ENCODE measurements around the gene NEDD9. TPM values are rescaled to one million over a fixed set of nuclear protein-coding genes. Genes with fewer than 3 reads are reported as not detected.

NEDD9 gene
- total RNA-seq, 1 donor from 2014 or later, result 39.1 TPM

DNA sequence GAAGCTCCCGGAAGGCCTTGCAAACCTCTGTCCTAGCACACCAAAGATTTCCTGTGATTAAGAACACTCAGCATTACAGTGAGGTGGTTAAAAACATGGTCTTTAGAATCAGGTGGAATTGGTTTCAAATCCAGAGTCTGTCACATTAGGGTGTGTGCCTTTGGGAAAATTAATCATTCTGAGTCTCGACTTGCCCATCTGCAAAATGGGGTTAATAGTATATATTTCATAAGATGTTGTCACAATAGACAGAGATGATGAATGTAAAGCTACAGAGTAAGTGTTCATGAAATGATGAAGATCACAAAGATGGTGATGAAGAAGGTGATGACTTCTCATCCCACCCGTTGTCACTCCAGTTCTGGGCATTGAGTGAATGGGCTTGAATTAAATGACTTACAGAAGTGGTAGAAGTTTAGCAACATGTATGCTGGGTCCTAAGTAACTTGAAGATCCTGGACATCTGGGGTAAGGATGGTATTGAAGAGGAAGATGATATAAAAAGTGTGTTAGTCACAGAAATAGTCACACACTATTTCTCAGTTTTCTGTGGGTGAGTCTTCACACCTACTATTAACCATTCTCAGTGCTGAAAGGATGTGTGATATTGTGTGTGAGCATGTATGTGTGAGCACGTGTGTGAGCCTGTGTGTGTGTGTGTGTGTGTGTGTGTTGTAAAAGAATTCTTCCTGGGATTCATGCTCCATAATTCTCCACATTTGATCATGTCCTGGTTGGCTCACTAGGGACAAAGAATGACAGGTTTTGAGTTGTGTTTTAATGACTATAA, 28.0 kb upstream of the NEDD9 start:
- DNase-seq (ENCODE audit: low spot score in 2 of 2) (no peak), FAIRE-seq (no peak)

DNA sequence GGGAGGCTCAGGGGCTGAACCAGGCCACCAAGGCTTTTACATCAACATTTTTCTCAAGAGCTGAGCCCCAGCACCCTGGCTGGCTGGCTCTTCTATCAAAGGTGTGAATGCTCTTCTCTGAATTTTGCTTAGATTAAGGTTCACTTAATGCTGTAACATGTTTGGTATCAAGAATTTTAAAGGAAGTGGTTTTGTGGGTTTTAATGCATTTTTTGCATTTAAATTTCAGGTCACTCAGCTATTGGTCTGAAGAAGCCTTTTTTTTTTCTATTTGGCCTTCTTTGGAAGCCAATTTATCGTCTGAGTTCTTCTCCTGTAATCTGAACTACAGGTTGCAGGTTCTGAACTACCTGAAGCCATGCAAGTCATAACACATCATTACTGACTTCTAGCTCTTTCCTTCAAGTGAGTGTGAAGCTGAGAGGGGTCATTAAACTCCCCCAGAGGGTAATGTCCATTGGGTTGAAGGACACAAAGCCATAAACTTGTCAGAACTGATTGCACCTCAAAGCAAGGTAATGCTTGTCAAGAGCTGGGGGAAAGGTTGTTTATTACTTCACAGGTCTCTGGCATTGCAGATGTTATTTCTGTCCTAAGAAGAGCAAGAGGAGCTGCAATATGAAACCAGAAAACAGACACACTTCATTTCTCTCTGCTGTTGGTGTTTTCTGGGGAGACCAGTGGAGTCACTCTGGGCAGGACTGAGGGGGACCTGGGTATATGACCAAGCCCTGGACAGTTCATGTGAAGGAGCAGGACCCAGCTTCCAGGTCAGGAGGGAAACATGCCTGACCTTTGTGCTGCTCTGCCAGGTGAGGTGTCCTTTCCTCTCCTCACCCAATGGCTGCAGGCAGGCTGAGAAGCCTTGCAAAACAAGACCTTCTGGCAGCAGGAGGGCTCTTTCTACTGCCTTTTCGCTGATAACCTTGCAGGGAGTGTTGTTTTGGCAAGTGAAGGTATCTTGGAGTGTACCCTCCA, 26.1 kb upstream of the NEDD9 start:
- FAIRE-seq, result no peak
- DNase-seq (ENCODE audit: low spot score in 2 of 2), result no peak

DNA sequence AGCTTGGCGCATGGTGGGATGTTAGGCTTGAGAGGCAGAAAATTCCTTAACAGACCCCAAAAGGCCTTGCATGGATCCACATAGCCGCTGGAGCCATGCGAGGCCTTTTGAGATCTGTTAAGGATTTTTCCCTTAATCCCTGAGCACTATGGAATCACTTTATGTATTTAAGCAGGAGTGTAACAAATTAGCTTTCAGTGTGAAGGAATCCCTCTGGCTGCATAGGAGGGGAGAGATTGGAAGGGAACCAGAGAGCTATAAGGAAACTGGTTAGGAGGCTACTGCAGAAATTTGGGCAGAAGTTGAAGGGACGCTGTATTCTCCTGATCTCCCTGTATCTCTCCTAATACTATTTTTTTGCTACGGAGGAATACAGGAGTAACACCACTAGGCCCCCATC, 23.1 kb upstream of the NEDD9 start:
- no peak for FAIRE-seq
- no peak for DNase-seq (ENCODE audit: low spot score in 2 of 2)

DNA sequence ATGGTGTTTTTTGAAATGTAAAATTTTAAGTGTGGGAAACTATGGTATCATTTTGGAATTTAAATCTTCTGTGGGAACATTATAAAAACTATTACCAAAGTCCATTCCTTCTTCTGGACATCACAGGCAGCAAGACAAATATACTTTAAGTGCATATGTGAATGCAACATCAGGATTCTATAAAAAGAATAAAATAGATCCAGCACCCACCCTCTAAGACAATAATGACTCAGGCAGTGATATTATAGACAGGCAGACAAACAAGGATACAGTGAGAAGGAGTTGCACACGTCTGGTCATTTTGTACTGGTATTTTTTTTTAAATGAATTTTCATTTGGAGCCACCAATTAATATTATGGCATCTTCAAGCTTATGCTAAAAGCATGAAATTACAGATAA, 21.1 kb upstream of the NEDD9 start:
- no peak for FAIRE-seq
- DNase-seq (ENCODE audit: low spot score in 2 of 2), result no peak

DNA sequence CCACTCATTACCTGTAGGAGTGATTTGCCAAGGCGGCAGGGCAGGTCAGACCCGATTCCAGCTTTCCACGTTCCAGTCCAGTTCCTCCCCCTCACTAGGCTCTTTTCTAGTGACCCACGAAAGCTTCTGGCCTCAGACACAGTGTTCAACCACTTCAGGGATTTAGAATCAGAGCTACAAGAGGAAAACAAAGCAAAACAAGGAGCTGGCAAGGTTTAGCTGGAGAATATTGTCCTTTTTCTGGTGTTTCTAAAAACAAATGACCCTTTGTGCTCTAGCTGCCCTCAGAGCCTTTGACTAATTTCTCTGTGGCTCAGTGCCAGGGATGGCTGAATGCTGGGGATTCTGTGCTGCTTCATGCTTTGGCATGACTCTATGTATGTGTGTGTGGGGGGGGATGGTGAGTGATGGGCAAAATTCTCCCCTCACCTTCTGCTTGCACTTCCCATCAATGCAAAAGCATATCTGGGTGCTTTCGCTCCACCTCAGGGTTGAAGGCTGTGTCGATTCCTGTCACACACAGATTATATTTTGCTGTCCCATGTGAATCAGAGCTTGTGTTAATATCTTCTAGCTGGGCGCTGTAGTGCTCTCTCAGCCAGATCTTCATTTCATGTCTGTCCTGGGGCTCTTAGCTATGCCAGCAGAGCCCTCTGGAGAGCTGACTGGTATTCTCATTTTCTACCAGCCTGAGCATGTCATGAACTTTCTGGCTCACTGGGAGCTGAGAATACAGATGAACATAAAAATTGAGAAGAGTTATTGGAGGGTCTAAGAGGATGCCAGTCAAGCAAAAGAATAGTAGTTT, 19.3 kb upstream of the NEDD9 start:
- DNase-seq (ENCODE audit: low spot score in 2 of 2), result peak in 1 of 2 donors; percentile 36
- peak; percentile 42 for FAIRE-seq

DNA sequence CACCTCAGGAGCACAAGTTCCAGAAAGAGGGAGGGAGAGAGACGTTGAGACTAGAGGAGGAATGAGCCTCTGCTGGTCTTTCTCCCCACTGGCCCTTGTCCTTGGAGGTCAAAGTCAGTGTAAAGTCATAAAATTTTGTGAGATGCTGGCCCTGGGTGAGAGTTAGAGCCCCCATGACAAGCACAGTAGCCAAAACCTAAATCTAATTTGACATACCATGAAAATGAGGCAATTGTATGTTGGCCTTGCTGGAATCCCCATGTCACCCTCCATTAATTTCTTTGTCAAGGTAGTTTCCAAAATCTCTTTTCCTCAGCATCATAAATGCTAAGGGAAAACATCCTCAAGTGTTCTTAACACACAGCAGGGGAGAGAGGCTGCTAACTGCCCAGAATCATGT, 17.6 kb upstream of the NEDD9 start:
- no peak for DNase-seq (ENCODE audit: low spot score in 2 of 2)

DNA sequence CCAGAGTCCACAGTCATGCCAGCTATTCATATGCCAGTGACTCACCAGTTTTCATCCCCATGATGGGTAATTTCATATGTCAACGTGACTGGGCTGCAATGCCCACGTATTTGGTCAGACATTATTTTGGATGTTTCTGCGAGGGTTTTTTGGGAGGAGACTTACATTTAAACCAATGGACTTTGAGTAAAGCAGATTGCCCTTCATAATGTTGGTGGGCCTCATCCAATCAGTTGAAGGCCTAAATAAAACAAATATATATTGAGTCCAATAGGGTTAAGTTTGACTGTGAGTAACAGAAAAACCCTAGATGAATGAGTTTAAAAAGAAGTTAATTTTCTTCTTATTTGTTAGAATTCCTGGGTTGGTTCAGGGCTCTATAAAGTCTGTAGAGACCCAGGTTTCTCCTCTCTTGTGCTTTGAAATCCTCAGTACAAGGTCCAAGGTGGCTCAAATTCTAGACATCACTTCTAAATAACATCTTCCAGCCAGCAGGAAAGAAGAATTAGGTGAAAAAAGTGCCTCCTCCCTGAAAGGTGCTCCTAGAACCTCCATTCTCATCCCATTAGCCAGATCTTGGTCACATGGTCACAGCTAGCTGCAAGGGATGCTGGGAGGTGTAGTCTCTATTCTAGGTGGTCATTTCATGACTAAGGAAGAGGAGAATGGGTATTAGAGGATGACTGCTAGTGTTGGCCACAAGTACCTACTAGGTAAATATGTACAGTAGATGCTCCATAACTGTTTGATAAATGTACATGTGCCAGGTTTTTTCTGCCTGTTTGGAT, 16.7 kb upstream of the NEDD9 start:
- DNase-seq (ENCODE audit: low spot score in 2 of 2), result no peak
- no peak for FAIRE-seq

More for the DNA sequence above, 17.6 kb upstream of the NEDD9 start:
- no peak for FAIRE-seq

DNA sequence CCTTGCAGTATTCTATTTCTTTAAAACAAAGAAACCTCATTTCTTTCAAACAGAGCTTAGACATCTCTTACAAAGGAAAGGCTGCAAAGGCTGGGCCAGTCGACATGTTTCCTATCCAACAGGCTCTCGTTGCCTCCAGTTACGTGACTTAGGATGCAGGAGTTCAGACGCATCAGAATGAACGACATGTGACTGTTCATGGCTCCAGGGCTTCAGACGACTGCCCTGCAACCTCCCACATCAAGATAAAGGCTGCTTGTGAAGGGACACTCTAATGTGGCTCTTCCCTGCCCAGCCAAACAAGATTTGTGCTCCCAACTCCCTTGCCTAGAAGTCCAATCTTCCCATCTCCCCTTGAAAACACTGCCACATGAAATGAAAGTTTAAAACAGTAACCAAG, 14.3 kb upstream of the NEDD9 start:
- FAIRE-seq (no peak), DNase-seq (ENCODE audit: low spot score in 2 of 2) (no peak)

DNA sequence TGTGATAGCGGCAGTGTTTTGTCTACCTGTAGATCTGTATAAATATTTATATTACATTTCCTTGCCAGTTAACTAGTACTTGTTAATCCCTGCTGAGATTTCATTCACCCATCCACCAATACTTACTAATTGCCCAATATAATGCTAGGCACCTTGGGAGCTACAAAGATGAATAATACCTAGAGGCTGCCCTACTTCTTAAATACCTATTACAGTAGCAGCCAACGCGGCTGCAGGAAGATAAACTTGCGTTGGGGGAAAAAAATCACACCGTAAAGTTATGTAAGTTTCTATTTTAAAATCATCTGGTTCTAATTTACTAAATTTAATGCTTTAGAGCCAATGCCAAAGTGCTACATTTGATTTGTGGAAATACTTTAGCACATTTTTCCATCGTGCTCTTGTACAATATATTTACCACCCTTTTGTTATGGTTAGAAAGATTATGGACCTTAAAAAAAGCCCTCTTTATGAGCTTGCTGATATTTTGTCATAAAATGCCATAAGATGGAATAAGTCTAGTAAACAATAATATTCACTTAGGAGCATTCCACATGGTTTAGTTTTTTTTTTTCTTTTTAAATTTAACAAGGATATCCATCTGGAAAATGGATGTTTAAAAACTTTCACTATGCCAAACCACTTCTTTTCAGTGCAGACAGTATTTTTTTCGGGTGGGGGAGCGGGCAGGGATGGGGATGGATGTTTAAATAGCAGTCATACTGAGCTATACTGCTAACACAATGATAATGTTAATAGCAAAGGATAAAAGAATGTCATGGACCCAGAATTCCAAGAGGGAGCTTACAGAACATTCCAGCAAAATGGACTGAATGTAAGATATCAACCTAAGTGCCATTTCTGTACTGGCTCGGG, 13.2 kb upstream of the NEDD9 start:
- no peak for DNase-seq (ENCODE audit: low spot score in 2 of 2)

DNA sequence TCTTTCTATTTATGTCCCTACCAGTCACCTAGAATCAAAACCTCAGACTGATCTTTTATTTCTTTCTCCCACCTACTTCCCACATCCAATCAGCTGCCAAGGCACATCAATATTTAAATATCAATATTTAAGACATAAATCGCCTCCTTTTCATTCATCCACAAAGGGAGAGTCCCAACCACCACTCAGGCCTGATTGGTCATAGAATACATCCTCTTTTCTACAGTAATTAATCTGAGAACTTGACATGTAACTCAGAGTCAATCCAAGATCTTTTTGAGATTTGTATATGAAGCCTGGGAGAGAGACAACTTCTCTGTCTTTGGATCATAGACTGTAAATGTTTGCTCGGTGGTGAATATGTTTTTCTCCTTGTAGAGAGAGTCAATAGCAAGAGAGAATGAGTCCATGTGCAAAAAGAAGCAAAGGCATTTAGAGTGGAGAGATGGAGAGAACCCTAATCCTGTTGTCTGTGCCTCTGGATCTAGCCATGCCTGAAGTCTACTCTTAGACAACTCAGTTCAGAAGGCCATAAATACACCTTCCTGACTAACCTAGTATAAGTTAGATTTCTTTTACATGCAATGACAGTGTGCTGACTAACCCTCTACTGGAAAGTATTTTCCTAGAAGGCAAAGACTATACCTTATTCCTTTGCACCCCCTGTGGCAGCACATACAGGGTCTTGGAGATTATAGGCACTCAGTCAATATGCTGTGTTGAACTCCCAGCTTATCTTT, 12.1 kb upstream of the NEDD9 start:
- DNase-seq (ENCODE audit: low spot score in 2 of 2) (no peak), FAIRE-seq (no peak)

More for the DNA sequence above, 13.2 kb upstream of the NEDD9 start:
- FAIRE-seq, result no peak

DNA sequence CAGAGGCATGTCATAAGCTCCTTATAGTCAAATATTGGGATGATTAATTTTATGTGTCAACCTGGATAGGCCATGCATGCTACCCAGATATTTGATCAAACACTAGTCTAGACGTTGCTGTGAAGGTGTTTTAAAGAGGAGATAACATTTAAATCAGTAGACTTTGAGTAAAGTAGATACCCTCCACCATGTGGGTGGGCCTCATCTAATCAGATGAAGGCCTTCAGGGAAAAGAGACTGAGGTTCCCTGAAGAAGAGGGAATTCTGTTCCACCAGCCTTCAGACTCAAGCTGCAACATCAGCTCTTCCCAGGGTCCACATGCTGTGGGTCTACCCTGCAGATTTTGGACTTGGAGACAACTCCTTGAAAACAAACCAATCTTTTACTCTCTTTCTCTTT, 11.4 kb upstream of the NEDD9 start:
- FAIRE-seq (no peak), DNase-seq (ENCODE audit: low spot score in 2 of 2) (no peak)

DNA sequence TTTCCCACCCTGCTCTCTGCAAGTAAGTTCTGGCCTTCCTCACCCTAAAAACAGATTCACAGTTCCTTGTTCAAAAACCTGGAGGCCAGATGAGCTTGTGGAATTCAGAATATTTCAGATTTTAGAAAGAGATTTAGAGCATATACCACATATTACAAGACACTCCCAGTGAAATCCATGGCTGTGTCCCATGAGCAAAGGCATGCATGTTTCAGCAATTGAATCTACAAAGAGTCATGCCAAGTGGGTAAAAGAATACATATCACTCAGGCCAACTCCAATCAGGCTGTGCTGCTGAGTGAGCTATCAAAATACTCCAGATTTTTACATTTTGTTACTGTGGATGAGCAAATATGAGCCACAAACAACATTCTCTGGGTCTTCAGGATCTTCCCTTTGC, 10.2 kb upstream of the NEDD9 start:
- DNase-seq (ENCODE audit: low spot score in 2 of 2), result no peak
- FAIRE-seq, result no peak

DNA sequence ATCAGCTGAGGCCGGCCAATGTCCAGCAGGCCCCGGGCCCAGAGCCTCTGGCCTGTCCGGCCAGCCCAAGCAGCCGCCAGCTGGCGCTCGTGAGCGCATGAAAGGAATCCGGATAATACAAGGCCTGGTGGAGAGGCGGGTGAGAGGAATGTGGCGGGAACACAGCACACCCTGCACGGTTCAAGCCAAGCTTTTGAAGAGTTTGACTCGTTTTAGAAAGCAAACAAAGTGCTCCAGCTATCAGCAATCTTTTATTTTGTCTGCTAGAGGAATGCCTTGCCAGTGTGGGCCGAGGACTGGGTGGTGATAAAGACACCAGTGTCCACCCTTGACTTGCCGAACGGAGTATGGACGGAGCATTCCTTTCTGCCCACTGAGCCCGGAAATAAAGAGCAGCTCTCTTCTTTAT, 9.3 kb upstream of the NEDD9 start:
- DNase-seq (ENCODE audit: low spot score in 2 of 2) (peak in 1 of 2 donors; percentile 35), FAIRE-seq (no peak)

DNA sequence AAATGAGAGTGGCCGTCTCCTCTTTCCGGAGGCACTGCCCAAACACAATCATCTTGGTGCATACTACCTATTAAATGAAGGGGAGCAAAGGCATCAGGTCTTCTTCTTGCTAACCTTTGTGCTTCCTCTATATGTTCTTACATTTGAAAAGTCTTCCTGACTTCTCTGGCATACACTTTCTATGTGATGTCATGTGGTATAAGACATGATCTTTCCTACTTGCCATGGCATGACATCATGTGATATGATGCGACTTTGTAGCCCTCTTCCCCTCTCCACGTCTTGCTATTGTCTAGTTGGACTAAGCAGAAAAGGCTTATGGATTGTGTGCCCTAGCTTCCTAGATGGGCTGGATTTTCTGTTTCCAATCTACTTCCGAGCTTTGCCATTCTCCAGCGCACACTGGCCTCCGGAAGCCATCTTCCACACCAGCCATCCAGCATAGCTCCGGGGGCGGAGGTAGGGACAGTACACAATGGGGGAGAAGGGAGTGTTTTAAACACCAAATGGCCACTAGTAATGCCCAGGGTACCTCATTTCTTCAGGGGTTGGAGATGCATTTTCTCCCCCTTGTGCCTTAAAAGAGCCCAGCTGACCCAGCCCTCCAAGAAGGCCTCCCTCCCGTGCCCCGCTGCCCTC, 8.8 kb upstream of the NEDD9 start:
- no peak for DNase-seq (ENCODE audit: low spot score in 2 of 2)
- no peak for FAIRE-seq

DNA sequence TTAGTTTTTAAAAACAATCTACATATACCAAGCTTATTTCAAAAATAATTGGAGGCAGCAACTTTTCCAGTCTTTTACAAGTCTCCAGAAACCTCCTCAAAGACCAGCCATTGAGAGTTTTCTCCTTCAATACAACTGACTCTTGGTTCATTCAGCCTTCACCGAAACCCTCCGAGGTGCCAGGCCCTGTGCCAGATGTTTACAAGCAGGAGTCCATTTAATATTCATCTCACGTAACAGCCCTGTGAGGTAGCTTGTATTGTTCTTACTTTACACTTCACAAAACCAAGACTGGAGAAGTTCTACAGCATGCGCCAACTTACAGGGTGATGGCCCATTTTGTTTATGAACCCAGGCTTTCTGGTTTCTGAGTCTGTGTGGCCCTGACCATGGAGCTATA, 5.5 kb upstream of the NEDD9 start:
- no peak for DNase-seq (ENCODE audit: low spot score in 2 of 2)
- no peak for FAIRE-seq

DNA sequence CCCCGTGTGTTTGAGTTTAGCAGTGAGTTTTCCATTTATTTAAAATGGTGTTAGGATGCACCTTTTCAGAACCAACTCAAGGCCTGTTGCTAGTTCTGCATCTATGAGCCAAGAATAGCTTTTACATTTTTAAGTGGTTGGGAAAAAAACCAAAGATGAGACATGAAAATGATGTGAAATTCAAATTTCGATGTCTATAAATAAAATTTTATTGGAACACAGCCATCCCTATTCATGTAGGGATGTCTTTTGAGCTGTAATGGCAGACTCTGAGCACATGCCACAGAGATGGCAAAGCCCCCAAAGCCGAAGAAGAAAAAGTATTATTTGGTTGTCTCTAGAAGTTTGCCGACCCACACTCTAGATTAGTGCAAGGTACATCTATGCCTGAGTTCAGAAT, 5.0 kb upstream of the NEDD9 start:
- FAIRE-seq, result no peak
- DNase-seq (ENCODE audit: low spot score in 2 of 2), result no peak

DNA sequence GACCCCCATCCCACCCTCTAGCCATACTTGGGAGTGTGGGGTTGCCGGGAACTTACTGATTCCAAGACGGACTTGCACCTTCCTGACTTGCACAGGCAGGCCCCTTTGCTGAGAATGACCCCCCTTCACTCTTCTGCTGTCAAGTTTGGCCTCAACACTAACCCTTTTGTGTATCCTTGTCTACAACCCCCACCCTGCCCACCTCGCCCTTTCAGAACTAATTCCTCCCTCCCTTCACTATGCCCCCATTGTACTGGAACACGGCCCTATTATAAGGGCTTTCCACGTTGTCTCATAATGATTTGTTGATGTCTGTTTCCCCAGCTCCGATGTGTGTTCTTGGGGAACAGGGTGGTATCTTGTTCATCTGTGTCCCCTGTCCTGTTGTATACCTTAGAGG, 4.4 kb upstream of the NEDD9 start:
- FAIRE-seq, result no peak
- no peak for DNase-seq (ENCODE audit: low spot score in 2 of 2)
